Measurements from ENCODE around the gene FDX1. TPM values are rescaled to one million over a fixed set of nuclear protein-coding genes. Genes with fewer than 3 reads are reported as not detected.

The FDX1 gene
- total RNA-seq, 1 experiment from 2014 or later: 9.1 TPM

DNA sequence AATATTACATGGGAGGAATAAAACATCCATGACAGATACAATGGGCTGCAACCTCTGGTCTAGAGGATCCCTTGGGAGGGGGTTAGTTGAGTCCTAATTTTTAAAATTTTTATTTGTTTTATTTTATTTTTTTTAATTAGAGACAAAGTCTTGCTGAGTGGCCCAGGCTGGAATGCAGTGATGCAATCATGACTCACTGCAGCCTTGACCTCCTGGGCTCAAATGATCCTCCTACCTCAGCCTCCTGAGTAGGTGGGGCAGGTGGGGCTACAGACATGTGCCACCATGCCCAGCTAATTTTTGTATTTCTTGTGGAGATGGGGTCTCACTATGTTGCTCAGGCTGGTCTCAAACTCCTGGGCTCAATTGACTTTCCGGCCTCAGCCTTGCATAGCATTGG is 43.1 kb downstream of the FDX1 start:
- no peaks in the 10 kb centered on the region for H3K9me3 Mint-ChIP-seq (ENCODE audit: low read depth, unreplicated experiment)
- DNase-seq: peak; percentile 26
- intact Hi-C loops (cut with micrococcal nuclease; ENCODE audit: unreplicated experiment): no loop called here
- H3K4me1 Mint-ChIP-seq (ENCODE audit: low read depth, unreplicated experiment): peaks cover 8% of the 10 kb centered on the region
- no TSS peak for BruUV-seq (replicated peaks)
- CTCF ChIA-PET: interaction anchor here (0.7 kb wide), 1 partner anchor 757 kb away, joined by 4 read pairs; no protein-coding TSS in a partner anchor
- no peak overlapping the region for H3K27ac Mint-ChIP-seq (ENCODE audit: unreplicated experiment)
- peaks cover 5% of the 10 kb centered on the region for H3K36me3 Mint-ChIP-seq (ENCODE audit: insufficient read depth, unreplicated experiment)
- no peaks in the 10 kb centered on the region for H3K27me3 Mint-ChIP-seq (ENCODE audit: unreplicated experiment)
- no peak for TF ChIP-seq CTCF (IDR thresholded peaks at IDR 0.05; ENCODE audit: unreplicated experiment)
- no peak overlapping the region for H3K4me3 Mint-ChIP-seq (ENCODE audit: low read depth, unreplicated experiment)

- CTCF ChIA-PET: interaction anchor here (0.9 kb wide), 1 partner anchor 92 kb away, joined by 4 read pairs; no protein-coding TSS in a partner anchor
- peaks cover 5% of the 10 kb centered on the region for H3K36me3 Mint-ChIP-seq (ENCODE audit: insufficient read depth, unreplicated experiment)
- no peak overlapping the region for H3K27ac Mint-ChIP-seq (ENCODE audit: unreplicated experiment)
- H3K4me3 Mint-ChIP-seq (ENCODE audit: low read depth, unreplicated experiment): no peak overlapping the region
- H3K27me3 Mint-ChIP-seq (ENCODE audit: unreplicated experiment): no peaks in the 10 kb centered on the region
- TF ChIP-seq CTCF (IDR thresholded peaks at IDR 0.05; ENCODE audit: unreplicated experiment): no peak
- no TSS peak for BruUV-seq (replicated peaks)
- DNase-seq: no peak
- H3K9me3 Mint-ChIP-seq (ENCODE audit: low read depth, unreplicated experiment): no peaks in the 10 kb centered on the region
- intact Hi-C loops (cut with micrococcal nuclease; ENCODE audit: unreplicated experiment): no loop called here
- peaks cover 8% of the 10 kb centered on the region for H3K4me1 Mint-ChIP-seq (ENCODE audit: low read depth, unreplicated experiment)
These were observed 44.0 kb downstream of the FDX1 start for GRCh38 chr11:110473706-110474105.

GRCh38 chr11:110474578-110474977 is 44.8 kb downstream of the FDX1 start:
- Mint-ChIP-seq H3K27ac (ENCODE audit: unreplicated experiment) (no peak overlapping the region), H3K9me3 (ENCODE audit: low read depth, unreplicated experiment) (no peaks in the 10 kb centered on the region)

DNA sequence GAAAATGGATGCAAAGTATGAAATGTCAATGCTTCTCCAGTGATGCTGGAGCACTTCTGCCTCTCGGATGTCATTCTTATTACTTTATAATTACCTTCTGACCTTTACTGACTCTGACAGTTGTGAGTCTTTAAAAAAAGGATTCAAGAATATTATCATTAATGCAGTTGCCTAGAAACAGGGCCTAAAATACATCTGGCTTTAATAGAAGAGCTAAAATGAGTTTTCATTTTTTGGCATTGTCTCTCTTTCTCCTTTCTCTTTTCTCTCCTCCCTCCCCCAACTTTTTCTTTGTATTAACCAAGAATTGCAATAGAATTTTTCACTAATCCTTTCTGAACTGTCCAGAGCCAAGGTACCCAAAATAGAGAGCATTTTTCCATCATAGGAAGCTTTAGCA is 45.9 kb downstream of the FDX1 start:
- Mint-ChIP-seq H3K4me3 (ENCODE audit: low read depth, unreplicated experiment) (no peak overlapping the region), H3K4me1 (ENCODE audit: low read depth, unreplicated experiment) (peaks cover 8% of the 10 kb centered on the region), H3K9me3 (ENCODE audit: low read depth, unreplicated experiment) (no peaks in the 10 kb centered on the region), H3K36me3 (ENCODE audit: insufficient read depth, unreplicated experiment) (peaks cover 5% of the 10 kb centered on the region), H3K27ac (ENCODE audit: unreplicated experiment) (no peak overlapping the region), H3K27me3 (ENCODE audit: unreplicated experiment) (no peaks in the 10 kb centered on the region)
- intact Hi-C loops (cut with micrococcal nuclease; ENCODE audit: unreplicated experiment): no loop called here
- CTCF ChIA-PET: no interaction called here
- no peak for TF ChIP-seq CTCF (IDR thresholded peaks at IDR 0.05; ENCODE audit: unreplicated experiment)
- BruUV-seq (replicated peaks): no TSS peak
- DNase-seq: no peak

More at GRCh38 chr11:110474578-110474977, 44.8 kb downstream of the FDX1 start:
- Mint-ChIP-seq H3K4me1 (ENCODE audit: low read depth, unreplicated experiment) (peaks cover 8% of the 10 kb centered on the region), H3K36me3 (ENCODE audit: insufficient read depth, unreplicated experiment) (peaks cover 5% of the 10 kb centered on the region), H3K4me3 (ENCODE audit: low read depth, unreplicated experiment) (no peak overlapping the region), H3K27me3 (ENCODE audit: unreplicated experiment) (no peaks in the 10 kb centered on the region)
- DNase-seq: no peak
- BruUV-seq (replicated peaks): no TSS peak
- CTCF ChIA-PET: interaction anchor here (0.9 kb wide), 1 partner anchor 91 kb away, joined by 4 read pairs; no protein-coding TSS in a partner anchor
- TF ChIP-seq CTCF (IDR thresholded peaks at IDR 0.05; ENCODE audit: unreplicated experiment): no peak
- intact Hi-C loops (cut with micrococcal nuclease; ENCODE audit: unreplicated experiment): no loop called here
